Measurements from ENCODE around the gene FAM9A.
"Not testable (repeated sequence)": the region's sequence is repeated elsewhere in the genome, so short reads cannot be mapped to it uniquely, and the experiment has no call there.

FAM9A gene

GRCh38 chrX:8800351-8800750 lies 832 bp downstream of the FAM9A start:
- FAIRE-seq = not testable (repeated sequence)

GRCh38 chrX:8799281-8799680 lies 1.9 kb downstream of the FAM9A start:
- not testable (repeated sequence) for FAIRE-seq

DNA sequence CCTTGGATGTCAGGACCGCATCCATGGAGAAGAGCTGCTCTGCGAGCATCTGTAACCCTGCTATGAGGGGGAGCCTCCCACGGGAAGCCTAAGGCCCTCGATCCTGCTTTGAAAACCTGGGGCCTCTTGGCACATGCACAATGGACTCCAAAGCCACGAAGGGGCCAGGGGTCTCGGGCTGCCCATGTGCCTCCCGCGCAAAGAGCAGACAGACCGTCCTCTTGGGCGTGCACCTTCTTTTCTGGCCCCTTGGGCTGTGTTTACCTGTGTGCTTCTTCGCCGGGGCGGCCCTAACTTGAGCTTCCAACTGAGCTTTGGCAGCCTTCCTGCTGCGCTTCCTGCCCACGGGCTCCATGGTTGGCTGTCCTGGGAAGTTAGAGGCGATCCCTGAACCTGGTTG lies 2.5 kb downstream of the FAM9A start:
- FAIRE-seq = not testable (repeated sequence)

DNA sequence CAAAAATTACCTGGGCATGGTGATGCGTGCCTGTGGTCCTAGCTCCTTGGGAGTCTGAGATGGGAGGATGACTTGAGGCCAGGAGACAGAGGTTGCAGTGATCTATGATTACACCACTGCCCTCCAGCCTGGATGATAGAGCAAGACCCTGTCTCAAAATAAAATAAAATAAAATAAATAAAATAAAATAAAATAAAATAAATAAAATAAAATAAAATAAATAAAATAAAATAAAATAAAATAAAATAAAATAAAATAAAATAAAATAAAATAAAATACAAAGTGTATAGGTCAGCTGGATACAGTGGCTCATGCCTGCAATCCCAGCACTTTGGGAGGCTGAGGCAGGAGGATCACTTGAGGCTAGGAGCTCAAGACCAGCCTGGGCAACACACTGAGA lies 14.1 kb downstream of the FAM9A start:
- FAIRE-seq = not testable (repeated sequence)

DNA sequence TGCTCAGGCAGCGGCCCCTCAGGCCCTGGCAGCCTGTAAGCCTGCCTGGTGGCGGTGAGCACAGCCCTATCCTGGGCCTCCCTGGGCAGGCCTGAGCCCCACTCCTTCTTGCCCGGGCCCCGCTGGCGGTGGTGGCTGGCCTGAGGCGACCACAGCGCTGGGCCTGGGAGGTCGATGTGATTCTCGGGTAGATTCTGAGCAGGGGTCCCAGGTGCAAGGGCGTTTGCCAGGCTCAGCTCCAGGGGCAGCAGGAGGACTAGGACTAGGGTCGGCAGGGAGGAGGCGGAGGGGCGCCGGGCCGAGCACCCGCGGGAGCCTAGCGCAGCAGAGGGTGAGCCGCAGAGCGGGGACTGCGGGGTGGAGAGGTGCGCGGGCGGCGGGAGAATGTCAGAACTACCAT lies 17.0 kb downstream of the FAM9A start:
- no peak for FAIRE-seq

DNA sequence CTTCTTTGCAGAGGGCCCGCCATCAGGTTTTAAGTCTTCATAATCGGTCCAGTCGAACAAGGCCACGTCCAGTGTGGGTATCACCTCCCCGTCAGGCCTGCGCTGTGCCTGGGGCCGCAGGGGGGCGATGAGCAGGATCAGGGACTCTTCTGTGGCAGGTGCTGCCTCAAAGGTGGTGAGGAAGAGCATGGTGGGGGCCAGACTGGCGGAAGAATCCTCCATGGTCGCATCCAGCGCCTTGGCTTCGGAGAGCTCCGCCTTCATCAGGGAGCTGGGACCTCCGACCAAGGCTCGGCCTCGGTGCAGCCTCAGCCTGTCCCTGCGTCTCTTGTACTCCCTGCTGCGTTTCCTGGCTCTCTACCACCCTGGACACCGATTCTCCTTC lies 17.5 kb downstream of the FAM9A start:
- FAIRE-seq = no peak

DNA sequence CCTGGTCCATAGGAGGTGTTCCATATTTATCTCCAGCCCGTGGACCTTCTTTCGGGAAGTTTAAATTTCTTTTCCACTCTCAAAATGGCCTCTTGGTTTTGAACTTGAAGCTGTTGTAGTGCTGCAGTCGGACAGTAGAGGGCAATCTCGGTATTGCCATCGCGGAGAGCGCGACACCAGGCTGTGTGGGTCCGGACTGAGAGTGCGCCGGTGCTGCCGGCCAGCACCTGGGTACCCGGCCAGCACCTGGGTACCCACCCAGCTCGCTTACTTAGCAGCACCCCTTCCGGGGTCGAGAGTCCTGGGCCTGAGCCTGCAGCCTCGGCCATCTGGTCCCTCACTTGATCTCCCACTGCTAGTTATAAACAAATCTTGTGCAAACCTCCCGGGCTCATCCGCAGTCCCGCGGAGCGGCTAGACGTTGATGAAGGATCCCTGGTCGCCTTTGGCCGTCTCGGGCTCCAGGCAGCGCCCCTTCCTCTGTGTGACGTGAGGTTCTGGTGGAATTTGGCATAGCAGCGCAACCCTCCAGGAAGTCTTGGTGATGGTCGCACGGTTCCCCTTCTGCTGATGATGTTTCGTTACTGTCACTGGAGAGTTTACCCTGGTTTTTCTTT lies 18.0 kb downstream of the FAM9A start:
- FAIRE-seq = no peak

DNA sequence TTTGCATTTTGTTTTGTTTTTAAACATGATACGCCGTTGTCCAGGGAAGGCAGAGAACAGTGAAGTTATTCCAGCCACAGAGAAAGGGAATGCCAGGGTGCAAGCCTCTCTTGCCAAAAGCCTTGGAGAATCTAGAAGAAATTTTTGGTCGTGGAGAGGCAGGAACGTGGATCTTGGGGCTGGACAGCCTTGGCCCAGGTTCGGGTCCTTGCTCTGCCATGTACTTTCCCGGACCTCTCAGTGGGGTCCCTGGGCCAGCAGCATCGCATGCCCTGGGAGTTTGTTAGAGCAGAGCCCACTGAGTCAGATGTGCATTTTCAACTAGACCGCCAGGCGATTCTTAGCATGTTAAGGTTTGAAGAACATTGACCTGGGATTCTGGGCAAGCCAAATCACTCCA lies 18.6 kb downstream of the FAM9A start:
- FAIRE-seq = no peak

GRCh38 chrX:8781921-8782320 lies 19.3 kb downstream of the FAM9A start:
- FAIRE-seq = not testable (repeated sequence)

- no peak for FAIRE-seq
These were observed 28.1 kb downstream of the FAM9A start for GRCh38 chrX:8773117-8773516.

DNA sequence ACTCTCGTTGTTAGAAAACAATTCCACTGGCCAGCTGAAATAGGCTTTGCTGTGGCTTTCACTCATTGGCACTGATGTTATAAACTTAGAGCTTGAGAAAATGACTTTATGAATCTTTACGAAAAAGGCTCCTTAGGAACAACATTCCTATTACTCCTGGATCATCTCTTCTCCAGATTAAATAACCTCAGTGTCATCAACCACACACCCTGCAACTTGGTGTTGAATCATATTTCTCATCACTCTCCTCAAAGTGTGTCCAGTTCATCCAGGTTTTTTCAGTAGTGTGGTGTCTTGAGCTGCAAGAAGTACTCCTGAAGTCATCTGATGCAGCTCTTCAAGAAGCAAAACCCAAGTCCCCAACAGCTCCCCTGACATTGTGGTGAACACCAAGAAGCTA lies 41.2 kb downstream of the FAM9A start:
- FAIRE-seq = no peak

DNA sequence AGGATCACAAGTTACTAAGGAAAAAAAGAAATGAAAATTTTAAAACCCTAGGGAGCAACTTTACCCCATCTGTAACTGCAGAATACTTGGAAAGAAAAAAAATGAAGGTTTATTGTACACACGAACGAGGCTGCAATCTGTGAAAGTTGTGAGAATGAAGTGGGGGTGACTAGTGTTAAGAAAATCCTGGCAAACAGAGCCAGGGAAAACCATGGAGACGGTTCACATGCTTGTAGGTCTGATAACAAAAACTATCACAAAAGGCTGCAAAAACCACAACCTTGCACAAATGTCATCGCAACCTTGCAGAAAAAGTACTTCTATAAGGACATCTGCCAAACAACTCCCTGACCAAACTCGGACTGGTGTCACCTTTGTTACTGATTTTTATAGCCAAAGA lies 42.5 kb downstream of the FAM9A start:
- not testable (repeated sequence) for FAIRE-seq

DNA sequence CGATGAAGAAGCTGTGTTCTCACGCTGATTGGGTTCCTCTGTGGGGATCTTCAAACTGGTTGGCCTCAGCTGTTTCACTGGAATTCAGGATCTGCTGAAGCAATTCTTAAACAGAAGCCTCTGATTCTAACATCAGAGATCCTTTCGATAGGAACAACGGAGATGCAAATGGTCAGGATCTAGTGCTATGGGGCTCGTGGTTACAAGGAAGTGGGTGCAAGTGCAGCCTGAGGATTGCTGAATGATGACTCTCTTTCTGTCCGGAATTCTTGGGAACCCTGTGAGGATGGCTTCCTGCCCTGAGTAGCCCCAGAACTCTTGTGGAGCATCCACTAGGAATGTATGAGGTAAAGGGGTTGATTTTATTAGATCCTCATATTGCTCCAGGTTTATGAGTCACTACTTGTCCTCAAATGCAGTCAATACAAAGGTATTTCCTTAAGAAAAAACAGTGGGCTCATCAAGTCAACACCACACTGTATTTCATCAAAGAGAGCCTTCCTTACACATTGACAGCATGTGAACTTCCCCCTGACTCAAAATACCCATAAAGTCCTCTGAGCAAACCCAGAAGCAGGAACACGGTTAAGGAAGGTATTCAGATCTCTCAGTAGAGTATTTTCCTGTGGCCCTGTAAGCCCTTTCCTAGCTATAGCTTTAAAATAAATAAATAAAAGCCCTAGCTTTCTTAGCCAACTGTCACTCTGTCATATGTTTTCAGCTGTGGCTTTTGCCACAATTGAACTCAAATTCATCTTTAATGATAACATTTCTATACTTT lies 43.4 kb downstream of the FAM9A start:
- FAIRE-seq = not testable (repeated sequence)

- FAIRE-seq = no peak
These were observed 45.4 kb downstream of the FAM9A start for GRCh38 chrX:8755813-8756212.

- FAIRE-seq = no peak
These were observed 46.1 kb downstream of the FAM9A start for GRCh38 chrX:8755116-8755515.

GRCh38 chrX:8749697-8750096 lies 51.5 kb downstream of the FAM9A start:
- no peak for FAIRE-seq

GRCh38 chrX:8748855-8749254 lies 52.3 kb downstream of the FAM9A start:
- no peak for FAIRE-seq

DNA sequence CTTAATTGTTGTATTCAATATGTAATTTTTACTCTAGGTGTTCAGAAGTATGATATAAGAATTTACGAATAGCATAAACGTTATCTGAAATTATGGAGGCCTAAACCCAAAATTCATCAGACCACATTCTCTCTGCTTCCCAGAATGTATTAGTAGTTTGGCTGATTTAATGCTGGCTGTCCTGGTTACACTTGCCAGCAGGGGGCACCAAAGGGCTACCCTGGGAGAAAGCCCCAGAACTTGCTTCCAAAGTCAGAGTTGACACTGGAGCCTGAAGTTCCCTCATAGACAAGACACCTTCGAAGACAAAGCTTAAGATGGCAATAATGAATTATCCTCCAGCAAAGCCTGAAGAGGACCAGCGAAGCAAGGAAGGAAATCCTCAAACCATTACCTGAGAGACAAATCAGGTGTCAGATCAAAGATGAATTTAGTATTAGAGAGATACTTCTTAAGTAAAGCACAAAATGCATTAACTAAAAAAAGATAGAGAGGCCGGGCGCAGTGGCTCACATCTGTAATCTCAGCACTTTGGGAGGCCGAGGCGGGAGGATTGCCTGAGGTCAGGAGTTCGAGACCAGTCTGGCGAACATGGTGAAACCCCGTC lies 58.0 kb downstream of the FAM9A start:
- FAIRE-seq = no peak

DNA sequence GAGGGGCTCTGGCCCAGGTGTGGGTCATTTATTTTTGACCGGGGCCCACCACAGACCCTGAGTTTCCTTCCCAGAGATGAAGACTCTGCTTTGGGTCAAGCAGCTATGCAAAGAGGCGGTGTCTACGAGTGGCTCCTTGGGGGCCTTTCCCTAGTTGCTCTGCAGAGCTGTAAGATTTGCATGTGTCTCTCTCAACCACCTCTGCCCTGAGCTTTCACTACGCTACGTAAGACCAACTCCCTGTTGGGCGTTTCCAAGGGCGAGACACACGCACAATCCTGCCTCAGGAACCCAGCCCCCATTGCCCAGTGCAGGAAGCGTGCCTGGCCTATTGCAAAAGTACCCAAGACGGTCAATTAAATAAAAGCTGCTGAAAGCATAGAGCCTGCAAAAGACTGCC lies 59.2 kb downstream of the FAM9A start:
- FAIRE-seq = no peak
